GM12872 (cell line): ENCODE results near the gene PSMB10.

Source experiments
- TF ChIP-seq, protein P1 (sequence below): IDR thresholded peaks from 3 replicates; pipeline ENCODE4 v1.5.1; 2011; ENCODE audit warnings: low read depth, mild to moderate bottlenecking, low read length, moderate library complexity; ENCODE audit not compliant: insufficient read depth

PSMB10 gene

GRCh38 chr16:67923414-67924116 lies 13.1 kb downstream of the PSMB10 start:
- TF ChIP-seq, protein P1, sequence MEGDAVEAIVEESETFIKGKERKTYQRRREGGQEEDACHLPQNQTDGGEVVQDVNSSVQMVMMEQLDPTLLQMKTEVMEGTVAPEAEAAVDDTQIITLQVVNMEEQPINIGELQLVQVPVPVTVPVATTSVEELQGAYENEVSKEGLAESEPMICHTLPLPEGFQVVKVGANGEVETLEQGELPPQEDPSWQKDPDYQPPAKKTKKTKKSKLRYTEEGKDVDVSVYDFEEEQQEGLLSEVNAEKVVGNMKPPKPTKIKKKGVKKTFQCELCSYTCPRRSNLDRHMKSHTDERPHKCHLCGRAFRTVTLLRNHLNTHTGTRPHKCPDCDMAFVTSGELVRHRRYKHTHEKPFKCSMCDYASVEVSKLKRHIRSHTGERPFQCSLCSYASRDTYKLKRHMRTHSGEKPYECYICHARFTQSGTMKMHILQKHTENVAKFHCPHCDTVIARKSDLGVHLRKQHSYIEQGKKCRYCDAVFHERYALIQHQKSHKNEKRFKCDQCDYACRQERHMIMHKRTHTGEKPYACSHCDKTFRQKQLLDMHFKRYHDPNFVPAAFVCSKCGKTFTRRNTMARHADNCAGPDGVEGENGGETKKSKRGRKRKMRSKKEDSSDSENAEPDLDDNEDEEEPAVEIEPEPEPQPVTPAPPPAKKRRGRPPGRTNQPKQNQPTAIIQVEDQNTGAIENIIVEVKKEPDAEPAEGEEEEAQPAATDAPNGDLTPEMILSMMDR, result no peak

GRCh38 chr16:67922740-67923139 lies 13.9 kb downstream of the PSMB10 start:
- TF ChIP-seq, protein P1, result no peak

- TF ChIP-seq, protein P1, result no peak
These were observed 14.4 kb downstream of the PSMB10 start for GRCh38 chr16:67922221-67922620.

DNA sequence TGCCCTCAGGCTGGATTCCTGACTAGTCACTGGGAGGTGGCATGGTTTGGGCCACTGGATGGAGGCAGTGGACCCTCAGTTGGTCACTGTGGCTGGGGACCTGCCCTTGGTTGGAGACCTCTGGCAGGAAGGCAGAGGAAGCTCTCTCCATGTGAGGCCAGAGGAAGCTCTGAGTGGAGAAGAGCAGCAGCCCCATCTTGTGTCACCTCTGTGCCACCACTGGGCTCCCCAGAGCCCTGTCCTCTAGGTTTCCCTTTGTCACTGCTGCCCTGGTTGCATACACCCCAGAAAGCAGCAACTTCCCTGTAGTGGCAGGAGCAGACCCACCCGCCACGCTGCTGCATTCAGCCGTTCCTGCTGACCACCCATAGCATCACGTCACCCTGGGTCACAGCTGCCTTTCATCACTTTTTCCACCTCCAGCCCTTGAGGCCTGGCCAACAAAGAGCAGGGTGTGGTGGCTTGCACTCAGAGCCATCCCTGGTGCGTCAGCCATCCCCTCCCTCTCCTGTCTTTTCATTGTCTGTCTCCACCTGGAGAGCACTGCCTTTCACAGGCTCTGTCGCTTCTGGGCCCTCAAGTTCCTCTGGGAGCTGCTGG lies 16.9 kb downstream of the PSMB10 start:
- TF ChIP-seq, protein P1, result 0 out of 3 replicates have a peak, but pooled peaks have one; percentile 13

GRCh38 chr16:67917852-67918236 lies 18.8 kb downstream of the PSMB10 start:
- TF ChIP-seq, protein P1, result no peak

GRCh38 chr16:67917140-67917851 lies 19.4 kb downstream of the PSMB10 start:
- TF ChIP-seq, protein P1, result no peak
